ENCODE data around the gene ARPC1B.

GRCh38 chr7:99407872-99408378 is 33.4 kb downstream of the ARPC1B start:
- TF ChIP-seq EZH2phosphoT487 (IDR thresholded peaks at IDR 0.05; ENCODE audit: insufficient read depth, low read depth) (no peak), EZH2 (IDR thresholded peaks at IDR 0.05; ENCODE audit: insufficient read depth, poor library complexity, severe bottlenecking) (no peak)
